Astrocyte (in vitro differentiated cells and primary cell): Measurements from ENCODE around the gene WDR7. TPM values are rescaled to one million over a fixed set of nuclear protein-coding genes. Genes with fewer than 3 reads are reported as not detected.

Experiments used
- DNase-seq: peaks from one replicate; pipeline ENCODE4 v3.0.0-alpha.2; 2010; ENCODE audit warnings: low read depth
- FAIRE-seq: peaks from 2 replicates; lab custom pipeline; 2011; peaks lifted over from hg19 to GRCh38; lab: Jason Lieb, UNC
- H2AFZ ChIP-seq: 2 replicates; pipeline ENCODE4 v1.6.0; 2012; ENCODE audit warnings: low read depth, low read length, inconsistent platforms
- H3K27ac ChIP-seq: 2 replicates; pipeline ENCODE4 v1.5.1; 2011; ENCODE audit warnings: low read depth, low read length, inconsistent platforms
- H3K27me3 ChIP-seq: 2 replicates; pipeline ENCODE4 v1.6.0; 2011; ENCODE audit warnings: low read length, inconsistent platforms; ENCODE audit not compliant: insufficient read depth
- H3K36me3 ChIP-seq: 2 replicates; pipeline ENCODE4 v1.5.1; 2011; ENCODE audit warnings: low read length, inconsistent platforms; ENCODE audit not compliant: insufficient read depth
- H3K4me1 ChIP-seq: 2 replicates; pipeline ENCODE4 v1.5.1; 2011; ENCODE audit warnings: low read length, inconsistent platforms; ENCODE audit not compliant: insufficient read depth
- H3K4me2 ChIP-seq: 2 replicates; pipeline ENCODE4 v1.6.0; 2012; ENCODE audit warnings: low read length, inconsistent platforms
- H3K4me3 ChIP-seq: 2 replicates; pipeline ENCODE4 v1.5.1; 2011; ENCODE audit warnings: low read depth, mild to moderate bottlenecking, low read length, inconsistent platforms; ENCODE audit not compliant: insufficient read depth
- H3K79me2 ChIP-seq: 2 replicates; pipeline ENCODE4 v1.6.0; 2012; ENCODE audit warnings: mild to moderate bottlenecking, low read length, inconsistent platforms; ENCODE audit not compliant: insufficient read depth
- H3K9ac ChIP-seq: 2 replicates; pipeline ENCODE4 v1.6.0; 2012; ENCODE audit warnings: mild to moderate bottlenecking, low read length, inconsistent platforms
- H3K9me3 ChIP-seq: 2 replicates; pipeline ENCODE4 v1.5.1; 2012; ENCODE audit warnings: low read depth, mild to moderate bottlenecking, low read length, inconsistent platforms; ENCODE audit not compliant: insufficient read depth
- H4K20me1 ChIP-seq: 2 replicates; pipeline ENCODE4 v1.6.0; 2012; ENCODE audit warnings: low read length, inconsistent platforms; ENCODE audit not compliant: insufficient read depth
- H3K27ac Mint-ChIP-seq: one replicate; pipeline ENCODE4 v1.8.0; 2021; ENCODE audit warnings: mild to moderate bottlenecking, mixed read lengths; ENCODE audit not compliant: unreplicated experiment
- H3K27me3 Mint-ChIP-seq: one replicate; pipeline ENCODE4 v1.8.0; 2021; ENCODE audit warnings: low read depth, mixed read lengths; ENCODE audit not compliant: unreplicated experiment
- H3K36me3 Mint-ChIP-seq: one replicate; pipeline ENCODE4 v1.8.0; 2021; ENCODE audit warnings: low read depth, mixed read lengths; ENCODE audit not compliant: unreplicated experiment
- H3K4me1 Mint-ChIP-seq: one replicate; pipeline ENCODE4 v1.8.0; 2021; ENCODE audit warnings: low read depth, mixed read lengths; ENCODE audit not compliant: unreplicated experiment
- H3K4me3 Mint-ChIP-seq: one replicate; pipeline ENCODE4 v1.8.0; 2021; ENCODE audit warnings: mild to moderate bottlenecking, moderate library complexity, mixed read lengths; ENCODE audit not compliant: unreplicated experiment
- H3K9me3 Mint-ChIP-seq: one replicate; pipeline ENCODE4 v1.8.0; 2021; ENCODE audit warnings: mild to moderate bottlenecking, mixed read lengths; ENCODE audit not compliant: unreplicated experiment
- EZH2 ChIP-seq: IDR thresholded peaks from 2 replicates; pipeline ENCODE4 v1.6.1; 2012; ENCODE audit warnings: mild to moderate bottlenecking, low read length, inconsistent platforms; ENCODE audit not compliant: insufficient read depth
- total RNA-seq: library from RNA; stranded (reverse); gene quantifications from 2 replicates; pipeline ENCODE4 v1.2.1, GENCODE V29; 2021
- TF ChIP-seq, protein P1 (sequence below): IDR thresholded peaks from 2 replicates; pipeline ENCODE4 v1.5.1; 2011; ENCODE audit warnings: low read depth, mild to moderate bottlenecking, inconsistent platforms, low read length, moderate library complexity; ENCODE audit not compliant: insufficient read depth

Gene WDR7
- total RNA-seq, 1 donor from 2014 or later = 16.9 TPM

DNA sequence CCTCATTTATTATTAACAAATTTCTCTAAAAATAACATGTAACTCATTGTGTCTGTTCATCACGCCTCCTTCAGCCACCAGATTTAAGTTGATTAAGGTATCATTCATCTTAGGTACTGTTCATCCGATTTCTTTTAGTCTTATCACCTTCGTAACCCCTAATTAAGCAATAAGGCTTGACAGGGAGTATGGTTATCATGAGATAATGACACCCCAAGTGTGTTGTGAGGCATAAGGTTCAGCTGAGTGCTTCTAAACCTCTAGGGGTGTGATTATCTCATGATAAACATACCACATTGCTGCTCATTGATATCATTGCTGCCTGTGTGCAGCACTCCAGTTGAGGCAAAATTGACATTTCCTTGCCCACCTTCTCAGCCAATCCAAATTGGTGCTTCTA is 336.9 kb downstream of the WDR7 start:
- Histone ChIP-seq H3K4me2 (no peak overlapping the region), H2AFZ (no peak overlapping the region), H3K36me3 (no peaks in the 10 kb centered on the region), H3K9ac (no peak overlapping the region), H4K20me1 (no peaks in the 10 kb centered on the region), H3K4me1 (no peaks in the 10 kb centered on the region), H3K79me2 (no peaks in the 10 kb centered on the region), H3K27me3 (no peaks in the 10 kb centered on the region), H3K27ac (no peak overlapping the region), H3K9me3 (no peaks in the 10 kb centered on the region), H3K4me3 (no peak overlapping the region)
- Mint-ChIP-seq H3K4me3 (no peak overlapping the region), H3K9me3 (no peaks in the 10 kb centered on the region), H3K4me1 (peaks cover 2% of the 10 kb centered on the region), H3K27me3 (no peaks in the 10 kb centered on the region), H3K27ac (no peak overlapping the region), H3K36me3 (peaks cover 1% of the 10 kb centered on the region)
- no peak for DNase-seq
- FAIRE-seq = no peak
- TF ChIP-seq EZH2 = no peak
- TF ChIP-seq, protein P1, sequence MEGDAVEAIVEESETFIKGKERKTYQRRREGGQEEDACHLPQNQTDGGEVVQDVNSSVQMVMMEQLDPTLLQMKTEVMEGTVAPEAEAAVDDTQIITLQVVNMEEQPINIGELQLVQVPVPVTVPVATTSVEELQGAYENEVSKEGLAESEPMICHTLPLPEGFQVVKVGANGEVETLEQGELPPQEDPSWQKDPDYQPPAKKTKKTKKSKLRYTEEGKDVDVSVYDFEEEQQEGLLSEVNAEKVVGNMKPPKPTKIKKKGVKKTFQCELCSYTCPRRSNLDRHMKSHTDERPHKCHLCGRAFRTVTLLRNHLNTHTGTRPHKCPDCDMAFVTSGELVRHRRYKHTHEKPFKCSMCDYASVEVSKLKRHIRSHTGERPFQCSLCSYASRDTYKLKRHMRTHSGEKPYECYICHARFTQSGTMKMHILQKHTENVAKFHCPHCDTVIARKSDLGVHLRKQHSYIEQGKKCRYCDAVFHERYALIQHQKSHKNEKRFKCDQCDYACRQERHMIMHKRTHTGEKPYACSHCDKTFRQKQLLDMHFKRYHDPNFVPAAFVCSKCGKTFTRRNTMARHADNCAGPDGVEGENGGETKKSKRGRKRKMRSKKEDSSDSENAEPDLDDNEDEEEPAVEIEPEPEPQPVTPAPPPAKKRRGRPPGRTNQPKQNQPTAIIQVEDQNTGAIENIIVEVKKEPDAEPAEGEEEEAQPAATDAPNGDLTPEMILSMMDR = no peak

DNA sequence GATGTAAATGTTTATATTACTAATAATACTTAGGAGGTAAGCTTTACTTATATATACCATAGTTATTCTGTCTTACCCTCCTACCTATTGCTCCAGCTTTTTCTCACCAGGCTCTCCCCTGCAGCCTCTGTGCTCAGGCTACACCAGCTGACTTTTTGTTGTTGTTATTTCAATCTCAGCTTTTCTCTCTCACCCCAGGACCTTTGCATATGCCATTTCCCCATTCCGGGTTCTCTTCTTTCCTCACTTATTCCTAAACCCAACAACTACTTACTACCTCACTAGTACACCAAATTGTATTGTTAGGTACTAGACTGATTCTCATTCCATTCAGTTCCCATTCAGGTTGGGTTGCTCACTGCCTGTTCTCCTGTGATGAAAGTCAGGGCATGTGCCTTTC is 339.5 kb downstream of the WDR7 start:
- H4K20me1 ChIP-seq = no peaks in the 10 kb centered on the region
- H3K4me3 ChIP-seq = no peak overlapping the region
- peaks cover 1% of the 10 kb centered on the region for H3K36me3 Mint-ChIP-seq
- H2AFZ ChIP-seq = no peak overlapping the region
- H3K27me3 ChIP-seq = no peaks in the 10 kb centered on the region
- H3K9me3 Mint-ChIP-seq = no peaks in the 10 kb centered on the region
- H3K4me1 Mint-ChIP-seq = peaks cover 2% of the 10 kb centered on the region
- H3K27ac ChIP-seq = no peak overlapping the region
- no peak overlapping the region for H3K9ac ChIP-seq
- no peaks in the 10 kb centered on the region for H3K27me3 Mint-ChIP-seq
- no peaks in the 10 kb centered on the region for H3K9me3 ChIP-seq
- no peak for DNase-seq
- no peaks in the 10 kb centered on the region for H3K36me3 ChIP-seq
- H3K27ac Mint-ChIP-seq = no peak overlapping the region
- FAIRE-seq = no peak
- no peaks in the 10 kb centered on the region for H3K4me1 ChIP-seq
- no peak overlapping the region for H3K4me2 ChIP-seq
- TF ChIP-seq EZH2 = no peak
- no peaks in the 10 kb centered on the region for H3K79me2 ChIP-seq
- no peak overlapping the region for H3K4me3 Mint-ChIP-seq

DNA sequence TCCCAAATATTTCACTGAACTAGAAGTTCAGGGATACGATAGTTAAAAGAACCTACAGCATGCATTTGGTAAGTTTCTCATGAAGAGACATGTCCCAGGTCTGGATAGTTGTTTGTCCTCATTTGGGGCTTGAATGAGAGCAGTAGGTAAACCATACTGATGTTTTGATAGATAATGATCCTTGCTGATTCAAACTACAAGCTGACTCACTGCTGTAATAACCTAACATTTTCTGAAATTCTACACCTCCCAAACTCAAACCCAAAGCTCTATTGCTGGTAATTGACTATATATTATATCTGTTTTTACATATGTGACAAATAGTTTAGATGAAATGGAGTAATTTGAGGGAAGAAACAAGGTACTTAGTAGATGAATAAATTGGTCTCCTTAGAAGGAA is 341.6 kb downstream of the WDR7 start:
- H3K4me3 ChIP-seq = no peak overlapping the region
- no peak overlapping the region for H3K9ac ChIP-seq
- no peaks in the 10 kb centered on the region for H3K9me3 ChIP-seq
- no peaks in the 10 kb centered on the region for H4K20me1 ChIP-seq
- H3K27ac Mint-ChIP-seq = no peak overlapping the region
- no peak overlapping the region for H3K27ac ChIP-seq
- no peak for TF ChIP-seq EZH2
- TF ChIP-seq, protein P1 = no peak
- H3K4me3 Mint-ChIP-seq = no peak overlapping the region
- no peaks in the 10 kb centered on the region for H3K4me1 ChIP-seq
- no peaks in the 10 kb centered on the region for H3K36me3 ChIP-seq
- H2AFZ ChIP-seq = no peak overlapping the region
- no peaks in the 10 kb centered on the region for H3K9me3 Mint-ChIP-seq
- no peaks in the 10 kb centered on the region for H3K79me2 ChIP-seq
- H3K4me1 Mint-ChIP-seq = no peaks in the 10 kb centered on the region
- H3K27me3 Mint-ChIP-seq = no peaks in the 10 kb centered on the region
- DNase-seq = peak; percentile 7
- no peaks in the 10 kb centered on the region for H3K27me3 ChIP-seq
- peaks cover 1% of the 10 kb centered on the region for H3K36me3 Mint-ChIP-seq
- FAIRE-seq = no peak
- no peak overlapping the region for H3K4me2 ChIP-seq
